Hematopoietic multipotent progenitor cell (in vitro differentiated cells): Measurements from ENCODE around the gene INSM1. TPM values are rescaled to one million over a fixed set of nuclear protein-coding genes. Genes with fewer than 3 reads are reported as not detected.

ENCODE experiments used
- DNase-seq, 3 donors: peaks; one replicate each; pipeline ENCODE4 v3.0.0-alpha.2; 2011 to 2015; ENCODE audit warnings: low read depth in 2 of 3, low spot score in 2 of 3
- total RNA-seq: library from RNA; depleted of rRNA; stranded (reverse); fragments of >200 nt; gene quantifications from one replicate; pipeline ENCODE4 v1.2.3, GENCODE V29; 2012

The INSM1 gene
- total RNA-seq, 1 donor: not detected

DNA sequence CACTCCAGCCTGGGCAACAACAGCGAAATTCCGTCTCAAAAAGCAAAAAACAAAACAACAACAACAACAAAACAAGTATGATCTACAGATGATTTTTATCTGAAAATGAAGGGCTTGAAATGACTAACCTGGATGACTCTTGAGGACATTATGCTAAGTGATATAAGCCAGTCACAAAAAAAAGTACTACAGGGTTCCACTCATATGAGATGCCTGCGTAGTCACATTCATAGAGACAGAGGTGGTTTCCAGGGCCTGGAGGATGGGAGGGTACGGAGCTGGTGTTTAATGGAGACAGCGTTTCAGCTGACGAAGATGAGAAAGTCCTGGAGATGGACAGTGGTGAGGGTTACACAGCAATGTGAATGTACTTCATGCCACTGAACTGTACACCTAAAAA, 8.3 kb upstream of the INSM1 start:
- no peak for DNase-seq

DNA sequence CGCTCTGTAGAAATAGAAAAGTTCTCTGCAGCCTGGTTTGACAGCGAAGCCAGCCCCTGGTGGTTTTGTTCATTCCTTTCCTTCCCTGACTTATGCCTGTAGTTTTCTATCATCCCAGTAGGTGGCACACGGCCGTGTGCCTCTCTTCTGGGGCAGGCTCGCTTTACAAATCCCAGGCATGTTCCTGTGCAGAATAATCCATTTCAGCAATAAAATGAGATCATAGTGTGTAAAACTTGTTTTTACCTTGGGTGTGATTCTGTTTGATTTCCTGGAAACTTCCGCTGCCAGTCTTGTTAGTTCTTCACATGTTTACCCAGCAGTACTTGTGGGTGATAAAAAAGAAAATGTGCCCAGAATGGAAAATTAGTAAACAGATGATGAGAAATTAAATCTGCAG, 7.4 kb upstream of the INSM1 start:
- DNase-seq: peak in 2 of 3 donors; percentile 70 to 82

- peak in 1 of 3 donors; percentile 57 for DNase-seq
Observed at GRCh38 chr20:20362774-20363433, 5.0 kb upstream of the INSM1 start.

- DNase-seq: no peak
Observed at GRCh38 chr20:20363434-20363798, 4.5 kb upstream of the INSM1 start.

- DNase-seq: no peak
Observed at GRCh38 chr20:20363799-20364592, 3.9 kb upstream of the INSM1 start.

- DNase-seq: no peak
Observed at GRCh38 chr20:20364593-20365479, 3.1 kb upstream of the INSM1 start.

DNA sequence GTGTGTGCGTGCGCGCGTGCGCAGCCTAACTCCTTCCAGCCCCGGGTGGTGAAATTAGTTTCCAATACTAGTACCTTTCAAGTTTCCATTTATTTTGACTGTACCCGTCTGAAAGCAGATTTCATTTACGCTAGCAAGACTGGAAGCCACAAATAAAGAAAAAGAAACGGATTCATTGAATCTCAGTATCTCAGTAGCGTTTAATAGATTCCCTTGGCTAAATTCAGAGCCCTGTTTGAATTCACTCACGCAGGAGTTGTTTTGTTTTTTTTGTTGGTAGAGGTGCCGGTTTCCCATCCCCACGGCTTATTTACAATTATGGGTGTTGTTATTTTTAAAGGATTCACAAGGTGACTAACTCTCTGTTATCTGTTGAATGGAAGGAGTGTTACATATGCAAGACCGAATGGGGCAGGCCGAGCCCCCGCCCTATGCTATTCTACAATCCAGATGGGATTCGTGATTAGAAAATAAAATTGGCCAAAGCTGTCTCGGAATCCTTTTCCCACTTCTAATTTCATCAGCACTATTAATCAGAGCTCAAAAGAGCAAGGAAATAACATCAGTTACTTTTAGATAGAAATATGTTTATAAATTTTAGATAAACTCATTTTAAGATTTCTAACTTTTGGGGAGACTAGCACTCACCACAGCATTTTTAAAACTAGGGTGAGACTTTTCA, 2.3 kb upstream of the INSM1 start:
- no peak for DNase-seq

DNA sequence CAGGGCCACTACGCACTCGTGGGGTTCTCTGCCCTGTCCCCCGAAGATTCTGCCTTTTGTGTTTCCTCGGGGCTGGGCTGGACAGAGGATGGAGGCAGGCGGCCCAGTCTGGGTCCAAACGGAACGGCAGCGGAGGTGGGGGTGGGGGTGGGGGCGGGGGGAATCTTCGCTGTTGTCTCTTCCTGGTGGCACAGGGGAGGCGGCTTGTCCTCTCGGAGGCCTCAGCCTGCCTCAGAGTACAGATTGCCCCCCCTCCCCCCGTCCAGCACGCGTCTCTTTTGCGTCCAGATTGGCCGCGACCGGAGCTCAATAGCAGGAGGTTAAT, 1.4 kb upstream of the INSM1 start:
- no peak for DNase-seq

DNA sequence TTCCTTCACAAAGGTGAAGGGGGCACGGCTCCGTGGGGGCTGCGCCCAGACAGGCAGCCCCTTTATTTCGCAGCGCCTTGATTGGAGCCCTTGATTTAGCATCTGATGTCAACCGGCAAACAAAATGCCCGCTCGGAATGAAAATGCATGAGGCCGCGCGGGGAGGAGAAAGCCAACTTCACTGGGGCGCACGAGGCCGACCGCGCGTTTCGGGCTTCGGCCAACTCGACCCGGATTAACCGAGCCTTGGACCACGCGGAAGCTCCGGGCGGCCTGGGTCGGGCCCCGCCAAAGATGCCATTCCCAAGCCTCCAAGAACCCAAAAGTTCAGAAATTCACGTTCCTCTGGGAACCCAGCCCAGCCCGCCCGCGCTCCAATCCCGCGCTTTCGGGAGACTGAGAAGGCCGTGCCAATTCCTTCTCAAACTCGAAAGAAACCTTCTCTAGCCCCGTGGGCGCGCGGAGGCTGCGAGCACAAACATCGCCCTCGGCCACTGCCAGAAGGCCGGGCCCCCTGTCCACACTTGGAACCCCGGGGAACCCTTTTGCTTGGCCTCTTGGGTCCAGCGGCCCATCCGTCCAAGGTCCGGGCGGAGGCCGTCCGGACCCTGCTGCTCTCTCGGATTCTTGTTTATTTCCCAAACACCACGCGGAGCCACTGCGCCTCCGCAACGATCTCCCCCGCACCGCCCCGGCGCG, 879 bp upstream of the INSM1 start:
- no peak for DNase-seq

DNA sequence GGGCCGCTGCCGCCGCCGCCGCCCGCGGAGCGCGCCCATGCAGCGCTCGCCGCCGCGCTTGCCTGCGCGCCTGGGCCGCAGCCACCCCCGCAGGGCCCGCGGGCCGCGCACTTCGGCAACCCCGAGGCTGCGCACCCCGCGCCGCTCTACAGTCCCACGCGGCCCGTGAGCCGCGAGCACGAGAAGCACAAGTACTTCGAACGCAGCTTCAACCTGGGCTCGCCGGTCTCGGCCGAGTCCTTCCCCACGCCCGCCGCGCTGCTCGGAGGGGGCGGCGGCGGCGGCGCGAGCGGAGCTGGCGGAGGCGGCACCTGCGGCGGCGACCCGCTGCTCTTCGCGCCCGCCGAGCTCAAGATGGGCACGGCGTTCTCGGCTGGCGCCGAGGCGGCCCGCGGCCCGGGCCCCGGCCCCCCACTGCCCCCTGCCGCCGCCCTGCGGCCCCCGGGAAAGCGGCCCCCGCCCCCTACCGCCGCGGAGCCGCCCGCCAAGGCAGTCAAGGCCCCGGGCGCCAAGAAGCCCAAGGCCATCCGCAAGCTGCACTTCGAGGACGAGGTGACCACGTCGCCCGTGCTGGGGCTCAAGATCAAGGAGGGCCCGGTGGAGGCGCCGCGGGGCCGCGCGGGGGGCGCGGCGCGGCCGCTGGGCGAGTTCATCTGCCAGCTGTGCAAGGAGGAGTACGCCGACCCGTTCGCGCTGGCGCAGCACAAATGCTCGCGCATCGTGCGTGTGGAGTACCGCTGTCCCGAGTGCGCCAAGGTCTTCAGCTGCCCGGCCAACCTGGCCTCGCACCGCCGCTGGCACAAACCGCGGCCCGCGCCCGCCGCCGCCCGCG, 730 bp downstream of the INSM1 start:
- no peak for DNase-seq

DNA sequence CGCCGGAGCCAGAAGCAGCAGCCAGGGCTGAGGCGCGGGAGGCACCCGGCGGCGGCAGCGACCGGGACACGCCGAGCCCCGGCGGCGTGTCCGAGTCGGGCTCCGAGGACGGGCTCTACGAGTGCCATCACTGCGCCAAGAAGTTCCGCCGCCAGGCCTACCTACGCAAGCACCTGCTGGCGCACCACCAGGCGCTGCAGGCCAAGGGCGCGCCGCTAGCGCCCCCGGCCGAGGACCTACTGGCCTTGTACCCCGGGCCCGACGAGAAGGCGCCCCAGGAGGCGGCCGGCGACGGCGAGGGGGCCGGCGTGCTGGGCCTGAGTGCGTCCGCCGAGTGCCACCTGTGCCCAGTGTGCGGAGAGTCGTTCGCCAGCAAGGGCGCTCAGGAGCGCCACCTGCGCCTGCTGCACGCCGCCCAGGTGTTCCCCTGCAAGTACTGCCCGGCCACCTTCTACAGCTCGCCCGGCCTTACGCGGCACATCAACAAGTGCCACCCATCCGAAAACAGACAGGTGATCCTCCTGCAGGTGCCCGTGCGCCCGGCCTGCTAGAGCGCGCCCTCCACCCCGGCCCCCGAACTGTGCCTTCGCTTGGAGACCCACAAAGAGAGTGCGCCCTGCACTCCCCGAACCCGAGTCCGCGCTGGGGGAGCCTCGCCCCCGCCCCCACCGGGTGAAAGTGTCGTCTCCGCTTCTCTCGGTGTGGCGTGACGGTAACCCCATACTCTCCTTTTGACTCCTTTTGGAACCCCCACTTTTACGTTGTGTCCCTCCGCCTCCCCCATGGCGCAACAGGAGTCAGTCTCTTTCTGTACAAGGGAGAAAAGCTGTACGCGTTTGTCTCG, 1.6 kb downstream of the INSM1 start:
- no peak for DNase-seq

DNA sequence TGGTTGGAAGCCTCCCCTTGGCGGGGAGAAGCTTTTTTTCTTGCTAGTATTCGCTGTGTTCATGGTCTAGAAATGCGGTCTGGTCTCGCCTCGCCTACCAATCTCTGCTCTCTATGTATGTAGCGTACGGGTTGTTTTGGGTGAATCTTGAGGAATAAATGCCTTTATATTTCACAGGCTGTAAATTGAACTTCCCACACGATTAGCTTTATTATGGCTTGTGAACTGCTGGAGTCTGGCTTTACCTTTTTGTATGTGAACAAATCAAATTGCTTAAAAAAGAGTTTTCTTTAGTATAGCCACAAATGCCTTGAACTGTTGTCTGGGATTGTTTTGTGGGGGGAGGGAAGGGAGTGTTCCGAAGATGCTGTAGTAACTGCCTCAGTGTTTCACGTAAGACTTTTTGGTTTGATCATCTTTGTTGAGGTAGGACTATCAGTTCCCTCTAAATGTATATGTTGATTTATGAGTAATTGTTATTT, 2.2 kb downstream of the INSM1 start:
- no peak for DNase-seq

DNA sequence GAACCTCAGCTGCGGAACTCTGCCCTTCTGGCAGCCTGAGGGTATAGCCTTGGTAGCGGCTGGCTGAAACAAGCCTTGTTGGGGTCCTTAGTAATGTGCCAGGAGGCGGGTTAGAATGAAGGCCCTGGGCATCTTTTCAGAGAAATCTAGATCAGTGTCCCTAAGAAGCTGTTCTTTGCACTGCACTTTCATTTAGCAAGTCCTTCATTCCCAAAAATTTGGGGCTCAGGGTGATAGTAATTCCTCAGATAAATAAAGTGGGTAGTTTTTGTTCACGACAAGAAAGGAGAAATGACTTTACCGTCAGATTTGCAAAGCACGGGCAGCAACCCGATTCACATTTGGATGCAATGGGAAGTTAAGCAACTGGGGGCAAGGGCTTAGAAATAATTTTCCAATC, 3.2 kb downstream of the INSM1 start:
- DNase-seq: no peak

- DNase-seq: no peak
Observed at GRCh38 chr20:20371681-20372080, 3.8 kb downstream of the INSM1 start.

DNA sequence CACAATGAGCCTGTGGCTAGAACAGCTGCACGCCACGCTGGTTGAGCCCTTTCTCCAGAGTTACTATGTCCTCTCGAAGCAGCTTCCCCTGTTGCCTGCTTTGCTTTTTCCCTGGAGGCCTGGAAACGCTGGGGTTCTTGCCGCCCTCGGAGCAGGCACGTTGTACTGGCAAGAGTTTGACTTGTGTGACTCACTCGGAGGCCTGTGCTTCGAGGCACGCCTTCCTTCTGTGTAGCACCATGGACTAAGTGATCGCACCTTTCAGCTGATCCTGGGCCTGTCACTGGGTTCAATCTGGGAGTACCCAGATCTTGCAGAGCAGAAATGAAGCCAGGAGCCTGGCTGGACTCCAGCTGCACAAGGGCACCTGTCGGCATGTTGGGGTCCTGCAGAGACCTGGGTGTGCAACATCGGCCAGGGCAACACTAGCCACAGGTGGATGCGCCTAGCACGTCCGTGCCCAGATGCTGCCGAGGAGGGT, 5.2 kb downstream of the INSM1 start:
- no peak for DNase-seq

- no peak for DNase-seq
Observed at GRCh38 chr20:20375862-20376261, 8.0 kb downstream of the INSM1 start.

DNA sequence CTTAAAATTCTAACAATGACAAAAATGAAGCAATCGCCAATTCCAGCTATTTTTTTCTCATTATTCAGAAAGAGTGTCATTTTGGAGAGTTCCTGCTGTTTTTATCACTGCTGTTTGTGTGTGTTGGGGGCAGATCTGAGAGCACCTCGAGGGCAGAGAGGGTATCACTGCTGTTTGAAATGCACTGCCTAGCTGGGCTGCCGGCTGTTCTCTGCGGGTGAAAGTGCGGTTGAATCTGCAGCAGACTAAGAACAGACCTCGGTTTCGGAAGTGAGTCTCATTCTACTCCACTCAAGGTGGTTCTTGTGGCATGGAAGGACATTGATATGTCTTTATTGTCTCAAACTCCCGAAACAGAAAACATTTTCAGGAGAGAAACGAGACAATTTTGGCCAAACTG, 18.3 kb downstream of the INSM1 start:
- DNase-seq: no peak

GRCh38 chr20:20390393-20390792, 22.5 kb downstream of the INSM1 start:
- DNase-seq: no peak
